GM18868 (cell line): Measurements from ENCODE around the gene ARPC1B.
"Not testable (repeated sequence)": the region's sequence is repeated elsewhere in the genome, so short reads cannot be mapped to it uniquely, and the experiment has no call there.

Experiments
- ATAC-seq: cut with Tn5 transposase; IDR thresholded peaks from one replicate; pipeline ENCODE4 v1.9.1; 2021; ENCODE audit warnings: mild to moderate bottlenecking, moderate library complexity; ENCODE audit not compliant: unreplicated experiment

ARPC1B gene

DNA sequence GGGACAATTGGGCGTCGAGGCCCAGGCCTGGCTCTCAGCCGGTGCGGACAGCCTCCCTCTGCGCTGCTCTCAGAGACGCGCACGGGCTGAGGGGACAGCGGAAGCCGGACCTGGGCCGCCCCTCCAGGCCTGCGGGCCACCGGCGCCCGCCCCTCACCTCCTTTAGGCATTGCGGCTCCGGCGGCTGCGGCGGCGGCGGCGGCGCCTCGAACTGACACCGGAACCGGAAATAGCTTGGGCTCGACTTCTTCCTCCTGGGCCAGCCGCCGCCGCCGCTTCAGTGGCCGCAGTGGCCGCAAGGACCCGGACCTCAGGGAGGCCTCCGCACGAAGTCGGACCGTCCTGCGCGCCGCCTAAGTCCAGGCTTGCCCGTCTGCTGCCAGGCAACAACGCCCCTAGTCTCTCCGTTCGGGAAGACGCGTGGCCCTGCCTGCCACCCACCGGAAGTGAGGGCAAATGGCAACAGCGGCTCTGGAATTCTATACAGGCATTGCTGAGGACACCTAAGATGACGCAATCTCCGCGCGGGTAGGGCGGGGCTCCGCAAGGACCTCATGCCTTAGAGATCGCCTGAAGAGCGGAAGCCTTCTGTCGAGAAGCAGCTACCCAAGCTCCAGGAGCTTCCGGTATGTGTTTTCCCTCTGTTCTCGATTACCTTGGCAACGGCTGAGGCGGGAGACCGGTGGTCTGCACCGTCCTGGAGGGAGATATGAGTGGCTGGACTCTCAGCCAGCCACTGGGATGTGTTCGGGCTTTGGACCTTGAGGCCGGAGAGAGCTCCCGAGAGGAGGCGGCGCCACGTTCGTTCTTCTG lies 34.1 kb downstream of the ARPC1B start, which contains the start of the genes BUD31 and PDAP1:
Gene BUD31, plus strand, starts transcription at position 591 of the 813 bp plus-strand sequence. CDS start 2,124 bp downstream, outside the sequence.
Gene PDAP1, minus strand, starts transcription at position 219 of the 813 bp plus-strand sequence. Its CDS starts 49 bp downstream, at position 170.
- ATAC-seq, result peak; percentile 81

DNA sequence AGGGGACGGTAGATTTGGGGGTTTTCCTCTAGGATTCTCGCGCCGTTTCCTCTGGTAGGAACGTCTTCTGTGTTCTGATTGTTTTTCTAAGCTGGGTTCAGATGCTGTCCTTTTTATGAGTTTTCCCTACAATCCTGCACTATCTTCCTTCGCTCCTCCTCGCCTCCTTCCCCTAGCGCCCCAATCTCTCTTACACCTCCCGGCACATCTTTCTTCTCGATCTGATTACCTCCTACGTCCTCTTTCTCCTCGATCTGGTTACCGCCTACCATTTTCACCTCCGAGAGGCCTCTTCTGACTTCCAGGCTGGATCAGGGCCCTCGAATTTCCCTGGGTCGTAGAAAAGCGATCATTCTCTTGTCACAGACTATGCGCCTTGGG lies 34.7 kb downstream of the ARPC1B start:
- no peak for ATAC-seq

DNA sequence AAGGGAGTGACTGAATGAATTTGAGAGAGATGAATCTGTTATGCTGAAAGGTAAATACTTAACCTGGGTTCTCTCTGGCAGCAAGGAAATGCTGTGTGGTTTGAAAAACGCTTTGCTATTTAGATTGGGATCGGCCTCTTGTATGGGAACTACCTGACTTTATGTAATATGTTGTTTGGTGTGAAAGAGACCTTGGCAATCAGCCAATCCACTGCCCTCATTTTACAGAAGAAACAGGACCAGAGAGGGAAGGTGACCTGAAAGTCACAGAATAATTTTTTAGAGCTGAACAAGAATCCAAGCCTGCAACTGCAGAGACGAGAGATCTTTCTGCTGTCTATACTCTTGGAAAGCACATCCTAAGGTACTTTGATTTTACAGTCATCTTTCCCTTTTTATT lies 35.3 kb downstream of the ARPC1B start:
- ATAC-seq, result no peak

DNA sequence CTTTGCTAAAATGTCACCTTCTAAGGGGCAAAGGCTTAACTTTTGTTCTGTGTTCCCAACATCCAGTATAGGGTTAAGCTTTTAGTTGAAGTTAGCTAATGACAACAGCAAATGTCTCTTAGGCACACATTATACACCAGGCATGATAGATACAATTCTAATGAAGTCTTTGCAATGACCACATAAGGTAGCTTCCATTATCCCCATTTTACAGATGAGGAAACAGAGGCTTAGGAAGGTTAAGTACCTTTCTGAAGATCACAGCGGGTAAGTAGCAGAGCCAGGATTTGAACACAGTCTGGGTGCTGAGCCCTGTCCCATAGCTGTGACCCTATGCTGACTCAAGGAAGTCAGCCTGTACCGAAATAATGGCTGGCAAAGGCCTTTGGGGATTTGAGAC lies 36.1 kb downstream of the ARPC1B start:
- no peak for ATAC-seq

DNA sequence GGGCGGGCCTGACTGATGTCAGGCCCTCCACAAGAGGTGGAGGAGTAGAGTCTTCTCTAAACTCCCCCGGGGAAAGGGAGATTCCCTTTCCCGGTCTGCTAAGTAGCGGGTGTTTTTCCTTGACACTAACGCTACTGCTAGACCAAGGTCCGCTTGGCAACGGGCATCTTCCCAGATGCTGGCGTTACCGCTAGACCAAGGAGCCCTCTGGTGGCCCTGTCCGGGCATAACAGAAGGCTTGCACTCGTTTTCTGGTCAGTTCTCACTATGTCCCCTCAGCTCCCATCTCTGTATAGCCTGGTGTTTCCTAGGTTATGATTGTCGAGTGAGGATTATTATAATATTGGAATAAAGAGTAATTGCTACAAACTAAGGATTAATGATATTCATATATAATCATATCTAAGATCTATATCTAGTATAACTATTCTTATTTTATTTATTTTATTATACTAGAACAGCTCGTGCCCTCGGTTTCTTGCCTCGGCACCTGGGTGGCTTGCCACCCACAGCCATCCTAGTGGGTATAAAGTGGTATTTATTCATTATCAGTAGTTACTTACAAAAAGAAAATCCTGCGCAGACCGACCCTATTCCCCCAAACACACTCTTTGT lies 41.1 kb downstream of the ARPC1B start:
- ATAC-seq, result not testable (repeated sequence)

DNA sequence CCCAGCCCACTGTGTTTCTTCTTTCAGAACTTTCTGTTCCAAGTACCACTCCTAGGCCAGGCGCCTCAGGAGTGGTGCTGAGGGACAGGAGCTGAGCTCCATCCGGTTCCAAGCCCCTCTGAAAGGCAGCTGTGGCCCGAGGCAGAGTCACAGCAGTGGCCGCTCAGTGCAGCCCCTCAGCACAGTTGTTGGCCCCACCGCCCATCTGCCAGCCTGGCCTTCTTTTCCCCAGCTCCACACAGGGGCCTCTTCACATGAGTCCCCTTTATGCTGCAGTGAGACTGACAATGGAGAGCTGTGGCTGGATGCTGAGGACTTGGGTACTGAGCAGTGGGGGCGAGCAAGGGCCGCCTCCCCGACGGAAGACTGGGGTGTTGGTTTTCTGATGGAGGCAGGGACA lies 43.7 kb downstream of the ARPC1B start:
- no peak for ATAC-seq

DNA sequence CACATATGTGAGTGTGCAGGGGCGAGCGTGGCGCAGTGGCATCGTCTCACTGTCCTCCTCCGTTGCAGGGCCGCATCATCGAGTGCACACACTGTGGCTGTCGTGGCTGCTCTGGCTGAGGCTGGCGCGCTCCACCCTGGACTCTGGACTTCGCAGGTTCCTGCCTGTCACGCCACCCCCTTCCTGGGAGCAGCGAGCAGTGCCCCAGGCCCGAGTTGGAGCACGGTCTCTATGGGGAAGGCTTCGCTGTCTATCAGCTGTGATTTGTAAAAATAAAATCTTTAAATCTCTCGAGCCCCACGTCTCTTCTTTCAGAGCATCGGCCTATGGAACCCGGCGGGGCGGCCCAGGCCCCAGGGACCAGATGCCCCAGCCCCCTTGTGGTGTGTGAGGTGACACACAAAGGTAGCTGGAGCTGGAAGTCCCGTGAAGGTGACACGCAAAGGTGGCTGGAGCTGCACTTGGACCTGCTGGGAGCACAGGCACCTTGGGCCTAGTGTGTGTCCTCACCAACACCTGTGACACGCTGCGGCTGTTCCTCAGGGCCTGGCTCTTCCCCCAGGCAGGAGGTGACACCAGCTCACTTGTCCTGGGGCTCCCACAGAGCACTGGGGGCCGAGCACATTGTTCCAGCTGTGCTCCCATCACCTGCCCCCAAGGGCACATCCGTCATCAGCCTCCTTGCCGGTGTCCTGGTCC lies 44.9 kb downstream of the ARPC1B start:
- no peak for ATAC-seq

DNA sequence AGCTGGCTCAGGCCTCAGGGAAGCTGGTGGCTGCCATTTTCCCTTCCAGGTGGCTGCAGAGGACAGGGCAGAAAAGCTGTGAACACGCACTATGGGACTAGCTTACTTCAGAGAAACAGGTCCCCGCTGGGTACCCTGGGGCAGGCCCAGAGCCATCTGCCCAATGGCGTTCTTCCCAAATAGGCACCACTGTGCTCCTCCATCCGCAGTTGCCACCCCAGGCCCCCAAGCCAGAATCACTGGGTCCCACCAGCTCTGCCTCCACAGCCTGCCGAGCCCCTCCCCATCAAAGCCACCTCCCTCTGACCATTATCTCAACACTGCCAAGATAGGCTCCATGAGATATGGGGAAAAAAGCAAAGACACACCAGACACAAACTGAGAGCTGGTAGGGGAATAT lies 45.7 kb downstream of the ARPC1B start:
- ATAC-seq, result no peak

DNA sequence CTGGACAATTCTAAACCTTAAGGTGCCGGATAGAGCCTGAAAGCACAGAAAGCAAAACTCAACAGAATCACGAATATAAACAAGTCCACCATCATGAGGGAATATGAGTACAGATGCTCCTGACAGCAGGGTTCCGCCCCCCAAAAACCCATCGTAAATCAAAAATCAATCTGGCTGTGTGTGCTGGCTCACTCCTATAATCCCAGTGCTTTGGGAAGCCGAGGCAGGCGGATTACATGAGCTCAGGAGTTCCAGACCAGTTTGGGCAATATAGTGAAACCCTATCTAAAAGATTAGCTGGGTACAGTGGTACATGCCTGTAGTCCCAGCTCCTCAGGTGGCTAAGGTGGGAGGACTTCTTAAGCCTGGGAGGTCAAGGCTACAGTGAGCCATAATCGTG lies 46.5 kb downstream of the ARPC1B start:
- no peak for ATAC-seq

DNA sequence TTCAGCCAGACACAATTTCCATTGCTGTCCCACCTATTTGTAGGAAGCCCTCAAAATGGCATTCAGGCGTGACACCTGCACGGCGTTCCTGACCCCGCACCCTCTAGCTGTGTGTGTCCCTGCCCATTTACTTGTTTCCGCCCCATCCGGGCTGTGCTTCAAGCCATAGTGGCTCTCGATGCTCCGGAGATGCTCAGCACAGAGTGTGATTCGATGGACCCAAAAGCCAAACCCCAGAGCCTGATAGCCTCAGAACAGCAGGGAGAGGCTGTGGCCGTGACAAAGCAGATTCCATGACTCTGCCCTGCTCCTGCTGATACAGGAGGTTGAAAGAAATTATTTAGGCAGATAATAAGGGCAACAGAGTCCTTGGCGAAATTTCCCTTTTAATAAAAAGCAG lies 47.7 kb downstream of the ARPC1B start:
- ATAC-seq, result no peak

DNA sequence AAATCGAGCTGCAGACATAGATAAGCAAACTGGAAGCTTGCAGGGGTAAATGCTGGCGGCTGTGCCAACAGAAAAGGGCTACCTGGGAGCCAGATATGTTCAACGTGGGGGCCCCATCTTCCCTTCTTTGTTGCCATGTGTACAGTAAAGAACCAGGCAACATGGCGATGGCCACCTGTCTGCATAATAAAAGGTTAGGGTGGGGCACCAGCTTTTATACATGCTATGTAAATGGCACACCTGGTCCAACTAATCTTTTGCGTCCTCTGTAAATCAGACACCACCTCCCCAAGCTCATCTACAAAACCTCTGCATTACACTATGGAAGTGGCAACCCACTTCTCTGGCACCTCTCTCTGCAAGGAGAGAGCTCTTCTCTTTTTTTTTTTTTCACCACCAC lies 48.1 kb downstream of the ARPC1B start:
- ATAC-seq, result no peak

DNA sequence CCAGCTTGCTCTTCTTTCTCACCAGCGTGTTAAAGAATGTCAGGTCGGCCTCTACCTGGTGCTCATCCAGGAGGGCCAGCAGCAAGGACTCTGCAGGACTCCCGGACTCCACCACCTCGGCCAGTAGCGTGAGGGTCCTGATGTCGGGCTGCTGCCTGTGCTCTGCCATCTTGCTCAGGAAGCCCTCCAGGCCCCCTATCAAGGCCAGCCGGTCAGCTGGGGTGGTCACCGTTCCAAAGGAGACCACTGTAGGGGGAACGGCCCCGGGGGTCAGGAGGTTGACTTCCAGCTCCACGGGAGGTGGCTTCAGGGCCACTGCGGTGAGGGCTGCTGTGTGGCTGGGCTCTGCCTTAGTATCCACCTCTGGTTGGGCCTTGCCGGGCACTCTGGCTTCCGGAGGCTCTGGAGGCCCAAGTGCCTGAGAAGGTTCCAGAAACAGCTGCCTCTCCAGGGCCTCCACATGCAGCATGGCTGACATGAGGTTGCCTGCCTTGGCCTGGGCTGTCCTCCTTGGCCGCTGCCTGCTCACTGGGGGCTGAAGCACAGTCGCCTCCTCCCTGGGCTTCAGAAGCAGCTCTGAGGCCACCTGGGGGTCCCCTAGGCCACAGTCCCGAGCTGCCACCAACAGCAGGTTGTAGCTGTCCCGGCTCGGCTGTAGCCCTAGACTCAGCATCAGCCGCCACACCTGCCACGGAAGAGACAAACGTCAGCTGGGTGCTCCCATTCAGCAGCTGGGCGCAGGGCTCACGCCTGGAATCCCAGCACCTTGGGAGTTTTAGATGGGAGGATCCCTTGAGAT lies 50.6 kb downstream of the ARPC1B start:
- ATAC-seq, result no peak

DNA sequence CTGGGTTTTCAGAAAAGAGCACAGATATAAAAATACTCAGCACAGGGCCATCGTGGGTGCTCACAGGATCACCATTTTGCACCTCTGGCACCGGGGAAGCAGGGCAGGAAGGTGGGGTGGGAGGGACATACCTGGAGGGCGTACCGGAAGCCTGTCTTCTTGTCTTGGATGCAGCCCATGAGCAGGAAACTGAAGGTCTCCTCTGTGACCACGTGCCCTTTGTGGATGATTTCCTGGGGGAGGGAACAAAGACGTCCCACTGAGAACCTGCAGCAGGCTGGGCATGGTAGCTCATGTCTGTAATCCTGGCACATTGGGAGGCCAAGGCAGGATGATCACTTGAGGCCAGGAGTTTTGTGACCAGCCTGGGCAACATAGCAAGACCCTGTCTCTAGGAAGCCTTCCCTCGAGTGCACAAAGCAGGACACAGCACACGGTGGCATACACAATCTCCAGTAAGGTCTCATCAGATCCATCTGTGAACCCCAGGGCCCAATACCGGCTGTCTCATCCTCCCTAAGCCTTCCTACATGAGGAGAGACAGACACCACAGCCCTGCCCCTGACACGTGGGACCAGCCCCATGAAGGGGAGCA lies 54.5 kb downstream of the ARPC1B start:
- ATAC-seq, result no peak

DNA sequence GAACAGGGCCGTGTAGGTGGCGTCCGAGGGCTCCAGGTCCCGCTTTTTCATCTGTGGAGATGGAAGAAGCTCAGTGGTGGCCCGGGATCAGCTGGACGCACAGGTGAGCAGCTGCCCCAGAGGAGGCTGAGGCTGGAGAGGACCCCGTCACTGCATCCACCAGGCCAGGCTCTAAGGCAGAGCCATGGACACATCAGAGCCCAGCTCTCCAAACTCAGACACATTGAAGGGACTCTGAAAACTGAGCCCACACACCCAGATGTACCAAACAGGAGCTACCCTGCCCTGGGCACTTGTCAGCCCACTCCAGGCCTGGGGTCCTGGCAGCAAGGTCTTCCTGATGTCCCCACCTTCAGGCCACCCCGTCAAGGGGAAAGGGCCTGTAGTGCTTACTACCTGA lies 55.2 kb downstream of the ARPC1B start:
- ATAC-seq, result no peak

DNA sequence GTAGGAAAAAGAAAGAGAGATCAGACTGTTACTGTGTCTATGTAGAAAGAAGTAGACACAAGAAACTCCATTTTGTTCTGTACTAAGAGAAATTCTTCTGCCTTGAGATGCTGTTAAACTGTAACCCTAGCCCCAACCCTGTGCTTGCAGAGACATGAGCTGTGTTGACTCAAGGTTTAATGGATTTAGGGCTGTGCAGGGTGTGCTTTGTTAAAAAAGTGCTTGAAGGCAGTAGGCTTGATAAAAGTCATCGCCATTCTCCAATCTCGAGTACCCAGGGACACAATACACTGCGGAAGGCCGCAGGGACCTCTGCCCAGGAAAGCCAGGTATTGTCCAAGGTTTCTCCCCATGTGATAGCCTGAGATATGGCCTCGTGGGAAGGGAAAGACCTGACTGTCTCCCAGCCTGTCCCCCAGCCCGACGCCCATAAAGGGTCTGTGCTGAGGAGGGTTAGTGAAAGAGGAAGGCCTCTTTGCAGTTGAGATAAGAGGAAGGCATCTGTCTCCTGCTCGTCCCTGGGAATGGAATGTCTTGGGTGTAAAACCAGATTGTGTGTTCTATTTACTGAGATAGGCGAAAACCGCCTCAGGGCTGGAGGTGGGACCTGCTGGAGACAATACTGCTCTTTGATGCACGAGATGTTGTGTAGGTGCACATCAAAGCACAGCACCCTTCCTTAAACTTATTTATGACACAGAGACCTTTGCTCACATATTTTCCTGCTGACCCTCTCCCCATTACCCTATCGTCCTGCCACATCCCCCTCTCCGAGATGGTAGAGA lies 57.4 kb downstream of the ARPC1B start:
- not testable (repeated sequence) for ATAC-seq

DNA sequence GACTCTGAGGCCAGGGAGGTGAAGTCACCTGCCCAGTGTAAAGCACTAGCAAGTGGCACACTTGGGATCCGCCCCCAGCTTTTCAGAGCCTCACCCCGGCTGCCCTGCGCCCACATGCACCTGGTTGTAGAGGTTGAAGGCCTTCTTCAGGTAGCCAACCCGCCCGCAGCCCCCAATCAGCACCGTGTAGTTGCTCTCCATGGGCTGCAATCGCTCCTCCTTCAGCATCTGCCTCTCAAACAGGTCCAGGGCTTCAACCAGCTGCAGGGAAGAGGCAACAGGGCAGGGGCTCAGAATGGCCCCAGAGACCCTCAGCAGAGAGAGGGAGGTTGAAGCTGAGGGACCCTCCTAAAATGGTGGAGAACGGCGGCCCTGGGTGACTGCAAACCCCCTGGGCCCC lies 58.6 kb downstream of the ARPC1B start:
- no peak for ATAC-seq

DNA sequence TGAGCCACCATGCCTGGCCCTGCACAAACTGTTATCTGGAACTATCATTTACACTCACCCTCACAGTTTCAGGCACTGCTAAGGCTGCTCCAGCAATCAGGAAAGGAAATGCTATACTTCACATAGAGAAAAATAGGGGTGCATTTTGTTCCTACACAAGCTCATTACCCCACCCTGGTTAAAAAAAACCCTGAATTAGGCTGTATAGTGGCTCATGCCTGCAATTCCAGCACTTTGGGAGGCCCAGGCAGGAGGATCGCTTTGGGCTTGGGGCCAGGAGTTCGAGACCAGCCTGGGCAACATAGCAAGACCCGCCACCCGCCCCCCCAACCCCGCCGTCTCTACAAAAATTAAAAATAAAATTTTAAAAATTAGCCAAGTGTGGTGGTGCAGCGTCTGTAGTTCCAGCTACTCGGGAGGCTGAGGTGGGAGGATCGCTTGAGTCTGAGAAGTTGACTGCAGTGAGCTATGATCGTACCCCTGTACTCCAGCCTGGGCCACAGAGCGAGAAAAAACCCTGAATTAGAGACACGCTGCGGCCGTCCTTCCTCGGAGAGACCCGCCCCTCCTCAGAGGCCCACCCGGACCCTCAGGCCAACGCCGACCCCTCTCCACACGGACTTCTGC lies 63.5 kb downstream of the ARPC1B start:
- no peak for ATAC-seq

DNA sequence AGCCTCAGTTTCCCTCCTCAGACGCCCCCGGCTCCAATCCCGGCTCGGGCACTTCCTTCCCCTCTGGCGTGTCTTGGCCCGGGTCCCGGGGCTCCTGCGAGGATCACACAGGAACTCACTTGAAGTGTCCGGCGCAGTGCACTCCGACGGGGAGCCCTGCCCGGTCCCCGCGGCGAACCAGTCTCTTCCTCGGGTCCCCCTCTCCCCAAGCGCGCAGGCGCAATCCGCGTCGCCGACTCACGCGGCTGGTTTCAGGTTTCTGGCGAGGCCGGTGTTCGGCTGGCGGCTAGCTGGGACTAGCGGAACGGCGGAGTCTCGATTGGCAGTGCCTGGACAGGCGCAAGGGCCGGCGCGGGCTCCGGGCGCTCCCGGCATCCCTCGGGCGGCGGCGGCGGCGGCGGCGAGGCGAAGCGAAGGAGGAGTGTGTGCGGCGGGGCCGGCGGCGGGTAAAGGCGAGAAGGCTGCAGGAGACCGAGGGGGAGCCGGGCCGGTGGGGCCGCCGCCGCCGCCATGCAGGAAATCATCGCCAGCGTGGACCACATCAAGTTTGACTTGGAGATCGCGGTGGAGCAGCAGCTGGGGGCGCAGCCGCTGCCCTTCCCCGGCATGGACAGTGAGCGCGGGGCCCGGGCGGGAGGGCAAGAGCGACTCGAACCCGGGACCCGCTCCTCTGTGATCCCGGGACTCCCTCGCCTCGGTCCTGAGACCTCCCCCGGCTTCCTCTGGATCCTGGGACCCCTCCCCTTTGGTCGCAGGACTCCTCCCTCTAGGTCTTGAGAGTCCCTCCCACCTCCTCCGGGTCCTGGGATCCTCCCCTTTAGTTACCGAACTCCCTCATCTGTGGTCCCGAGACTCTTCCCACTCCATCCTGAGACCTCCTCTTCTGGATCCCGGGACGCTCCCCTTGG lies 64.3 kb downstream of the ARPC1B start, which contains the start of the genes CPSF4 and PTCD1:
Gene CPSF4, plus strand, starts transcription at position 371 of the 908 bp plus-strand sequence. Its CDS starts 140 bp downstream, at position 511.
Gene PTCD1, minus strand, starts transcription at position 226 of the 908 bp plus-strand sequence. CDS start 3,556 bp downstream, outside the sequence.
- ATAC-seq, result peak; percentile 92
